ENCODE results near the gene CEP170B.
"Not testable (repeated sequence)": the region's sequence is repeated elsewhere in the genome, so short reads cannot be mapped to it uniquely, and the experiment has no call there.

Gene CEP170B

DNA sequence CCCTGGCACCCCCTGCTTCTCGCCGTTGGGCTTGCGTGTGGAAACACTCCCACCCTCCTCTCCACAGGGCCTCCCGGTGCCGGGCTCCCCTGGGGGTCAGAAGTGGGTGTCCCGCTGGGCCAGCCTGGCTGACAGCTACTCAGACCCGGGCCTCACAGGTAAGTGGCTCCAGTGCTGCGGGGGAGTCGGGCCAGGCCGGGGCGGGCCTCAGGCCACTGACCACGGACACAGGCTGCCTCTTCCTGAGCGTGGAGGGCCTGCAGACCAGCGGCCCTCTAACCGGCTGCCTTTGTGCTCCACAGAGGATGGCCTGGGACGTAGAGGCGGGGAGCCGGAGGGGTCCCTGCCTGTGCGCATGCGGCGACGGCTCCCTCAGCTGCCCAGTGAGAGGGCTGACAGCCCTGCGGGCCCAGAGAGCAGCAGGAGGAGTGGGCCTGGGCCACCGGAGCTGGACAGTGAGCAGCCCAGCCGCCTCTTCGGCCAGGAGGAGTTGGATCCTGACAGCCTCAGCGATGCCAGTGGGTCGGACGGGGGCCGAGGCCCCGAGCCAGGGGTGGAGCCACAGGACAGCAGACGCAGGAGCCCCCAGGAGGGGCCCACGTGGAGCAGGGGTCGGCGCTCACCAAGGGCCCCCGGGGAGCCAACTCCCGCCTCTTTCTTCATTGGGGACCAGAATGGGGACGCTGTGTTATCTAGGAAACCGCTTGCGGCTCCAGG lies 21.1 kb downstream of the CEP170B start:
- DNase-seq = no peak
- Mint-ChIP-seq H3K36me3 (ENCODE audit: low read depth) (no peaks in the 10 kb centered on the region), H3K27ac (no peak overlapping the region), H3K27me3 (no peaks in the 10 kb centered on the region), H3K9me3 (no peaks in the 10 kb centered on the region), H3K4me3 (no peak overlapping the region), H3K4me1 (ENCODE audit: low read depth) (no peaks in the 10 kb centered on the region)

DNA sequence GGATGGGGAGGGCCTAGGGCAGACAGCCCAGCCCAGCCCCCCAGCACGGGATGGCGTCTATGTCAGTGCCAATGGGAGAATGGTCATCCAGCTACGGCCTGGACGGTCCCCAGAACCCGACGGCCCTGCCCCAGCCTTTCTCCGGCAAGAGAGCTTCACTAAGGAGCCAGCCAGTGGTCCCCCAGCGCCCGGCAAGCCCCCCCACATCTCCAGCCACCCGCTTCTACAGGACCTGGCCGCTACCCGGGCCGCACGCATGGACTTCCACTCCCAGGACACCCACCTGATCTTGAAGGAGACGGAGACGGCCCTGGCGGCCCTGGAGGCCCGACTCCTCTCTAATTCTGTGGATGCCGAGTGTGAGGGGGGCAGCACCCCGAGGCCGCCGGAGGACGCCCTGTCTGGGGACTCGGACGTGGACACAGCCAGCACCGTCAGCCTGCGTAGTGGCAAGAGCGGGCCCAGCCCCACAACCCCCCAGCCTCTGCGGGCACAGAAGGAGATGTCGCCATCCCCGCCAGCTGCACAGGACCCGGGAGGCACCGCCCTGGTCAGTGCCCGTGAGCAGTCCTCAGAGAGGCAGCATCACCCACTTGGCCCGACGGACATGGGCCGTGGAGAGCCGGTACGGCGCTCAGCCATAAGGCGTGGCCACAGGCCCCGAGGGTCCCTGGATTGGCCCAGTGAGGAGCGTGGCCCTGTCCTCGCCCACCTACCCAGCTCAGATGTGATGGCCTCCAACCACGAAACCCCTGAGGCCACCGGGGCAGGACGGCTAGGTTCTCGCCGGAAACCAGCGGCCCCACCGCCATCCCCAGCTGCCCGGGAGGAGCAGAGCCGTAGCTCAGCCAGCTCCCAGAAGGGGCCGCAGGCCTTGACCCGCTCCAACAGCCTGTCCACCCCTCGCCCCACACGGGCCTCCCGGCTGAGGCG lies 21.9 kb downstream of the CEP170B start:
- DNase-seq = no peak
- H3K27ac Mint-ChIP-seq = no peak overlapping the region
- H3K27me3 Mint-ChIP-seq = no peaks in the 10 kb centered on the region
- no peak overlapping the region for H3K4me3 Mint-ChIP-seq
- H3K9me3 Mint-ChIP-seq = no peaks in the 10 kb centered on the region
- no peaks in the 10 kb centered on the region for H3K4me1 Mint-ChIP-seq (ENCODE audit: low read depth)
- H3K36me3 Mint-ChIP-seq (ENCODE audit: low read depth) = no peaks in the 10 kb centered on the region

DNA sequence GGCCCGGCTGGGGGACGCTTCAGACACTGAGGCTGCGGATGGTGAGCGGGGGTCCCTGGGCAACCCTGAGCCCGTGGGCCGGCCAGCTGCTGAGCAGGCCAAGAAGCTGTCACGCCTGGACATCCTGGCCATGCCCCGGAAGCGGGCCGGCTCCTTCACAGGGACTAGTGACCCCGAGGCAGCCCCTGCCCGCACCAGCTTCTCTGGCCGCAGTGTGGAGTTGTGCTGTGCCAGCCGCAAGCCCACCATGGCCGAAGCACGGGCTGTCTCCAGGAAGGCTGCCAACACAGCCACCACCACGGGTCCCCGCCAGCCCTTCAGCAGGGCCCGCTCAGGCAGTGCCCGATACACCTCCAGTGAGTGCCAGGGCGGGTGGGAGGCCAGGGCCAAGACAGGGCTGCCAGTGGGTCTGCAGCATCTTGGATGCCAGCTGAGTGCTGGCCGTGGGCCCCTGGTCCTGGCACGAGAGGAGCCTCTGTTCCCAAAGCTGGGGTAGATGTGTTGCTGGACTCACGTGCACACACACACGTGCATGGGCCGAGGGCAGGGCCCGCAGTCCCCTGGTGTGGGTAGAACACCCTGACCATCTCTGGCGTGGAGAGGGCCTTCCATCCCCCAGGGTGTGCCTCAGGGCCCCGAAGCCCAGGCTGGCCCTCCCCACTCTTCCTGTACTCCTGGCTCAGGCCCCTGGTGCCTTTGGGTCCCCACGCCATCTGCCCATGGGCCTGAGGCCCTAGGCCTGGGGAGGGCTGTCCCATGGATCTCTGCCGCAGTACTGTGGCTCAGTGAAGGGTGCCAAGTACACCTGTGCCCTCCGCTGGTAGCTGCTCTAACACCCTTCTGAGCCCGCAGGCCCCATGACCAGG lies 22.8 kb downstream of the CEP170B start:
- Mint-ChIP-seq H3K9me3 (no peaks in the 10 kb centered on the region), H3K4me3 (no peak overlapping the region), H3K4me1 (ENCODE audit: low read depth) (no peaks in the 10 kb centered on the region), H3K27me3 (no peaks in the 10 kb centered on the region), H3K27ac (no peak overlapping the region), H3K36me3 (ENCODE audit: low read depth) (no peaks in the 10 kb centered on the region)
- no peak for DNase-seq

GRCh38 chr14:104888489-104889374 lies 23.7 kb downstream of the CEP170B start:
- no peak overlapping the region for H3K27ac Mint-ChIP-seq
- H3K9me3 Mint-ChIP-seq = no peaks in the 10 kb centered on the region
- H3K4me3 Mint-ChIP-seq = no peak overlapping the region
- H3K27me3 Mint-ChIP-seq = no peaks in the 10 kb centered on the region
- H3K4me1 Mint-ChIP-seq (ENCODE audit: low read depth) = no peaks in the 10 kb centered on the region
- DNase-seq = no peak
- no peaks in the 10 kb centered on the region for H3K36me3 Mint-ChIP-seq (ENCODE audit: low read depth)

DNA sequence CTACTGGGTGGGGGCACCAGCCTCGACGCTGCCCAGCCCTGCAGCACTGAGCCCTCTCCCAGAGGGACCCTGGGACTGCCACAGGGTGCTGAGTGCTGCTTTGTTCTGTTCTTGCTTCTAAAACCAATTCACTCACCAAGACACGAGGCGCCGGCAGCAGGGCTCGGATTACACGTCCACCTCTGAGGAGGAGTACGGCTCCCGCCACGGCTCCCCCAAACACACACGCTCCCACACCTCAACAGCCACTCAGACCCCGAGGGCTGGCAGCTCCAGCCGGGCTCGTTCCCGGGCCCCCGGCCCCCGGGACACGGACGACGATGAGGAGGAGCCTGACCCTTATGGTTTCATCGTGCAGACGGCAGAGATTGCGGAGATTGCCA lies 24.3 kb downstream of the CEP170B start:
- Mint-ChIP-seq H3K36me3 (ENCODE audit: low read depth) (no peaks in the 10 kb centered on the region), H3K9me3 (no peaks in the 10 kb centered on the region), H3K27me3 (no peaks in the 10 kb centered on the region), H3K4me3 (no peak overlapping the region), H3K27ac (no peak overlapping the region), H3K4me1 (ENCODE audit: low read depth) (no peaks in the 10 kb centered on the region)
- DNase-seq = no peak

DNA sequence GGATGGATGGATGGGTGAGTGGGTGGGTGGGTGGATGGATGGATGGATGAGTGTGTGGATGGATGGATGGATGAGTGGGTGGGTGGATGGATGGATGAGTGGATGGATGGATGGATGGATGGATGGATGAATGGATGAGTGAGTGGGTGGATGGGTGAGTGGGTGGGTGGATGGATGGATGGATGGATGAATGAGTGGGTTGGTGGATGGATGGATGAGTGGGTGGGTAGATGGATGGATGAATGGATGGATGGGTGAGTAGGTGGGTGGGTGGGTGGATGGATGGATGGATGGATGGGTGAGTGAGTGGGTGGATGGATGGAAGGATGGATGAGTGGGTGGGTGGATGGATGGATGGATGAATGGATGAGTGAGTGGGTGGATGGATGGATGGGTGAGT lies 25.2 kb downstream of the CEP170B start:
- not testable (repeated sequence) for DNase-seq; H3K4me1 Mint-ChIP-seq (ENCODE audit: low read depth); H3K9me3 Mint-ChIP-seq; H3K36me3 Mint-ChIP-seq (ENCODE audit: low read depth); H3K27me3 Mint-ChIP-seq; H3K4me3 Mint-ChIP-seq; H3K27ac Mint-ChIP-seq

- Mint-ChIP-seq H3K36me3 (ENCODE audit: low read depth) (no peaks in the 10 kb centered on the region), H3K27me3 (no peaks in the 10 kb centered on the region), H3K9me3 (no peaks in the 10 kb centered on the region), H3K27ac (no peak overlapping the region), H3K4me3 (no peak overlapping the region), H3K4me1 (ENCODE audit: low read depth) (no peaks in the 10 kb centered on the region)
- peak; percentile 23 for DNase-seq
Observed at GRCh38 chr14:104891121-104891551, 26.1 kb downstream of the CEP170B start.

DNA sequence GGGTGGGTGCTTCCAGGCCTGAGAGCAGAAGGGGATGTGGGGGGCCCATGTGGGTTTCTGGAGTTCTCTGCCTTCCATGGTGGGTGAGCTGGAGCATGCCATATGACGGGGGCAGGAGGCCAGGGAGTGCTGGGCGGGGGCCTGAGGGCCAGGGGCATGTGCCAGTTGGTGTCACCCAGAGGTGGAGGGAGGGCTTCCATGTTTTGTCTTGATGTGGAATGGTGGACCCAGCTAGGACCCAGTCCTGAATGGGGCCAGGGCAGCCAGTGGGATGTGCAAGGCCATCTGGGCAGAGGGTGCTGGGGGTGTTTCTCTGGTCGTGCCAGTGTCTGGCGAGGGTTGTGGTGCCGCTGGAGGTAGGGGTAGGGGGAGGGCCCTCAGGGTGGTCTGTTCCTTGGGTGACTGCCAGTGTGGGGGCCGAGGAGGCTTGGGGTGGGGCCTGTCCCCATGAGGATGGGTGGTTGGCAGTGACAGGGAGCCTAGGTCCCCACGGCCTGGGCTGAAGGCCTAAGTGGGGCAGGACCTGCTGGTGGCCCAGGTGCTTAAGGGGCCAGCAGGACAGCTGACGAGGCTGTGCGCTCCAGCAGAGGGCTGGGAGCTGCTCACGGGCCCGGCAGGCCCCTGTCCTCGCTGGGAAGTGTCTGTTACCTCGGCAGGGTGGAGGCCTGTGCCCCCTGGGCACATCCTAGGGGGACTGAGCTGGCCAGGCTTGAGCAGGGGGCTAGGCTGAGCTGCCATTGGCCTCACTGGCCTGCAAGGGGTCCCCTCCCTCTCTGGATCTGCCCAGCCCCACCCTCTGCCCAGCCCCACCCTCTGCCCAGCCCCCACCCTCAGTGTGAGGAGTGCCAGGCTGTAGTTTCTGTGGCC lies 26.8 kb downstream of the CEP170B start:
- Mint-ChIP-seq H3K27me3 (no peaks in the 10 kb centered on the region), H3K4me3 (no peak overlapping the region), H3K9me3 (no peaks in the 10 kb centered on the region), H3K36me3 (ENCODE audit: low read depth) (no peaks in the 10 kb centered on the region), H3K4me1 (ENCODE audit: low read depth) (no peaks in the 10 kb centered on the region), H3K27ac (no peak overlapping the region)
- DNase-seq = peak; percentile 27

GRCh38 chr14:104892531-104893434 lies 27.7 kb downstream of the CEP170B start:
- Mint-ChIP-seq H3K36me3 (ENCODE audit: low read depth) (no peaks in the 10 kb centered on the region), H3K4me1 (ENCODE audit: low read depth) (no peaks in the 10 kb centered on the region), H3K4me3 (no peak overlapping the region), H3K27ac (no peak overlapping the region), H3K9me3 (no peaks in the 10 kb centered on the region), H3K27me3 (no peaks in the 10 kb centered on the region)
- no peak for DNase-seq

- Mint-ChIP-seq H3K9me3 (no peaks in the 10 kb centered on the region), H3K27ac (no peak overlapping the region), H3K36me3 (ENCODE audit: low read depth) (no peaks in the 10 kb centered on the region), H3K4me3 (no peak overlapping the region), H3K4me1 (ENCODE audit: low read depth) (no peaks in the 10 kb centered on the region), H3K27me3 (no peaks in the 10 kb centered on the region)
- no peak for DNase-seq
Observed at GRCh38 chr14:104893435-104894207, 28.6 kb downstream of the CEP170B start.

- Mint-ChIP-seq H3K4me3 (no peak overlapping the region), H3K4me1 (ENCODE audit: low read depth) (no peaks in the 10 kb centered on the region), H3K9me3 (no peaks in the 10 kb centered on the region), H3K27ac (no peak overlapping the region), H3K27me3 (no peaks in the 10 kb centered on the region), H3K36me3 (ENCODE audit: low read depth) (no peaks in the 10 kb centered on the region)
- DNase-seq = peak; percentile 26
Observed at GRCh38 chr14:104894331-104895206, 29.5 kb downstream of the CEP170B start.

All from activated T-cell treated with anti-CD3 and anti-CD28 coated beads, Interleukin-2, amount 50 U/mL, for 24 hours (primary cell).